ENCODE measurements around the gene ANXA1. TPM values are rescaled to one million over a fixed set of nuclear protein-coding genes. Genes with fewer than 3 reads are reported as not detected.

Gene ANXA1
- total RNA-seq, 1 donor from 2014 or later: 1,561 TPM

DNA sequence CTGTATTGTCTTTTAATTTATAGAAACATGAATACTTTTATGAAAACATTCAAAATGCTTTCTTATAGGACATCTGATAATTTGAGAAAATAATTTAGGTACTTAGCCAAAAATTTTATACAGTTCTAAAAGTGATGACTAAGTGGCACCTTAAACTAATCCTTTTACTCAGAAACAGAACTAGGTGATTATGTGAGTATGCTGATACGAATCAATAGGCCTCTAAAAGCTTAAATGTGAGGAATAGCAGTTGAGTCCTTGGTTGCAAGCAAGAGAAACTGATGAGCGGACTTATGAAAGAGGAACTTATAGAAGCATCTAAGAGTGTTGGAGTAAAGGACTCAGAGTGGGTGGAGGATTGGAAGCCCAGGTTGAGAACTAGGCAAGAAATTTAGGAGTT is 26.4 kb downstream of the ANXA1 start:
- Histone ChIP-seq H3K36me3 (ENCODE audit: control insufficient read depth, insufficient read depth, low read length) (no peaks in the 10 kb centered on the region), H3K4me3 (ENCODE audit: low read depth, low read length) (no peak overlapping the region), H3K27me3 (ENCODE audit: control insufficient read depth, insufficient read depth, low read length) (no peaks in the 10 kb centered on the region)
- DNase-seq (ENCODE audit: low read depth) (no peak), FAIRE-seq (no peak)
- TF ChIP-seq, protein P1, sequence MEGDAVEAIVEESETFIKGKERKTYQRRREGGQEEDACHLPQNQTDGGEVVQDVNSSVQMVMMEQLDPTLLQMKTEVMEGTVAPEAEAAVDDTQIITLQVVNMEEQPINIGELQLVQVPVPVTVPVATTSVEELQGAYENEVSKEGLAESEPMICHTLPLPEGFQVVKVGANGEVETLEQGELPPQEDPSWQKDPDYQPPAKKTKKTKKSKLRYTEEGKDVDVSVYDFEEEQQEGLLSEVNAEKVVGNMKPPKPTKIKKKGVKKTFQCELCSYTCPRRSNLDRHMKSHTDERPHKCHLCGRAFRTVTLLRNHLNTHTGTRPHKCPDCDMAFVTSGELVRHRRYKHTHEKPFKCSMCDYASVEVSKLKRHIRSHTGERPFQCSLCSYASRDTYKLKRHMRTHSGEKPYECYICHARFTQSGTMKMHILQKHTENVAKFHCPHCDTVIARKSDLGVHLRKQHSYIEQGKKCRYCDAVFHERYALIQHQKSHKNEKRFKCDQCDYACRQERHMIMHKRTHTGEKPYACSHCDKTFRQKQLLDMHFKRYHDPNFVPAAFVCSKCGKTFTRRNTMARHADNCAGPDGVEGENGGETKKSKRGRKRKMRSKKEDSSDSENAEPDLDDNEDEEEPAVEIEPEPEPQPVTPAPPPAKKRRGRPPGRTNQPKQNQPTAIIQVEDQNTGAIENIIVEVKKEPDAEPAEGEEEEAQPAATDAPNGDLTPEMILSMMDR (IDR thresholded peaks at IDR 0.05; ENCODE audit: insufficient read depth, low read length, severe bottlenecking): no peak

DNA sequence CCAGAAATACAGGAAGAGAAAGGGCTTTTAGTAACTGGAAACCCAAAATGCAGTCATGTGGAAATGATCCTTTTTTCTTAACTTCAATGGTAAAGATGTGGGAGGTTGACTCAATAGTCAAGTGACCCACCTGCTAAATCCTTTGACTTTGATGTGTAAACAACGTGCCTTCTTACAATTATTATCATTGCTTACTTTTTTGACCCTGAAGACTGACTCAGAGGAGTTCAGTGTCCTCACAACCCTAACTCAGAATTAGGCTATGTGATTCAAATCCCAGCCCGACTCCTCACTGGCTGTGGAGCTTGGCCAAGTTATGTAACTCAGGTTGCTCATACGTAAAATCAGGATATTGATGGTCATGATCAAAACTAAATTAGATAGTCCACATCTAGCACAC is 27.9 kb downstream of the ANXA1 start:
- TF ChIP-seq, protein P1 (IDR thresholded peaks at IDR 0.05; ENCODE audit: insufficient read depth, low read length, severe bottlenecking): no peak

DNA sequence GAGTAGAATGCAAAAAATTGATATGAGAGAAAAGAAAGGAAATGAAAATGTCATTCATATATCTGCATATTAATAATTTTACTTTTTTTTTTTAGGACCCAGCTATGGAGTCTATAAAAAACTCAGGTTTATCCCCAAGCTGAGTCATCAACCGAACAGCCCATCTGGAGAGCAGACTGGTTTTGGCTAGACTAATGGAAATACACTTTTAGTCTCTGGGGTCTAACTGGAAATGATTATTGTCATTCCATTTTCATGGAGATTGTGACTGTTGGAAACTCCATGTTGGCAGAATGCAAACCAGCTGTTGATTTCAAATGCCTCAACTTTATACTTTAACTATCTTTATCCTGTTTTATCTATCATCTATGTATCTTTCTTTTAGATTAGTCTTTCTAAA is 28.7 kb downstream of the ANXA1 start:
- no peaks in the 10 kb centered on the region for H3K36me3 ChIP-seq (ENCODE audit: control insufficient read depth, insufficient read depth, low read length)
- TF ChIP-seq, protein P1 (IDR thresholded peaks at IDR 0.05; ENCODE audit: insufficient read depth, low read length, severe bottlenecking): no peak
- DNase-seq (ENCODE audit: low read depth): peak; percentile 28
- no peaks in the 10 kb centered on the region for H3K27me3 ChIP-seq (ENCODE audit: control insufficient read depth, insufficient read depth, low read length)
- no peak for FAIRE-seq
- no peak overlapping the region for H3K4me3 ChIP-seq (ENCODE audit: low read depth, low read length)

More for the DNA sequence above, 27.9 kb downstream of the ANXA1 start:
- Histone ChIP-seq H3K27me3 (ENCODE audit: control insufficient read depth, insufficient read depth, low read length) (no peaks in the 10 kb centered on the region), H3K36me3 (ENCODE audit: control insufficient read depth, insufficient read depth, low read length) (no peaks in the 10 kb centered on the region), H3K4me3 (ENCODE audit: low read depth, low read length) (no peak overlapping the region)
- FAIRE-seq (no peak), DNase-seq (ENCODE audit: low read depth) (peak; percentile 83)

DNA sequence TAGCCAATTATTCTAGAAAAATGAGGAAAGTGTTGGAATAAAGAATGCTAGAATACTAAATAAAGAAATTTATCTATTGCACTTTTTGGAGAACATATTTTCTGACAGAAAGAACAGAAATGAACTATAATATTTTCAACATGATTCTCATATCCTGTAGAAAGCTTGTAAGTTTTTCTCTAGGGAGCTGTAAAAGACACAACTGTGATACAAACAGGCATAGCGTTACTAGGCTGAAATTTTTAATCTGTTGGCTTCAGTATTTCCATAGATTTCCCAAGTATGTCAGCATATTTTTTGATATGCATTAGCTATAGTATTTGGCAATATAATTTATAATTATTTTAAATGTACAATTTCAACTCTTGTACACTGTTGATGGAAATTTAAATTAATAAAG is 31.3 kb downstream of the ANXA1 start:
- TF ChIP-seq, protein P1 (IDR thresholded peaks at IDR 0.05; ENCODE audit: insufficient read depth, low read length, severe bottlenecking): no peak
- DNase-seq (ENCODE audit: low read depth) (no peak), FAIRE-seq (no peak)
- no peaks in the 10 kb centered on the region for H3K36me3 ChIP-seq (ENCODE audit: control insufficient read depth, insufficient read depth, low read length)
- no peaks in the 10 kb centered on the region for H3K27me3 ChIP-seq (ENCODE audit: control insufficient read depth, insufficient read depth, low read length)
- H3K4me3 ChIP-seq (ENCODE audit: low read depth, low read length): no peak overlapping the region

DNA sequence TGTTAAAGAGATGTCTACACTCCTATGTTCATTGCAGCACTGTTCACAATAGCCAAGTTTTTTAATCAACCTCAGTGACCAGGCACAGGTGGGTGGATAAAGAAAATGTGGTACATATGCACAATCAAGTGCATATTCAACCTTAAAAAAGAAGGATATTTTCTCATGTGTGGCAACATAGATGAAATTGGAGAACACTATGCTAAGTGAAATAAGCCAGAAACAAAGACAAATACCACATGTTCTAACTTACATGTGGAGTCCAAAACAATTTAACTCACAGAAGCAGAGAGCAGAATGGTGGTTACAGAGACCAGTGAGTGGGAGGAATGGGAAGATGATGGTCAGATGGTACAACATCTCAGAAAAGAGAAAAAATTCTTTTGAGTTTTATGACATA is 31.8 kb downstream of the ANXA1 start:
- no peaks in the 10 kb centered on the region for H3K36me3 ChIP-seq (ENCODE audit: control insufficient read depth, insufficient read depth, low read length)
- no peak overlapping the region for H3K4me3 ChIP-seq (ENCODE audit: low read depth, low read length)
- no peak for DNase-seq (ENCODE audit: low read depth)
- FAIRE-seq: no peak
- H3K27me3 ChIP-seq (ENCODE audit: control insufficient read depth, insufficient read depth, low read length): no peaks in the 10 kb centered on the region
- TF ChIP-seq, protein P1 (IDR thresholded peaks at IDR 0.05; ENCODE audit: insufficient read depth, low read length, severe bottlenecking): no peak
